Cerebellar nuclear complex (tissue), 1 donor: ENCODE measurements around the gene P2RY14.
"Not testable (repeated sequence)": the region's sequence is repeated elsewhere in the genome, so short reads cannot be mapped to it uniquely, and the experiment has no call there.

ENCODE experiments used
- DNase-seq, 2 experiments: peaks; one replicate each; lab custom pipeline; 2025; lab: John Stamatoyannopoulos, UW

P2RY14 gene

DNA sequence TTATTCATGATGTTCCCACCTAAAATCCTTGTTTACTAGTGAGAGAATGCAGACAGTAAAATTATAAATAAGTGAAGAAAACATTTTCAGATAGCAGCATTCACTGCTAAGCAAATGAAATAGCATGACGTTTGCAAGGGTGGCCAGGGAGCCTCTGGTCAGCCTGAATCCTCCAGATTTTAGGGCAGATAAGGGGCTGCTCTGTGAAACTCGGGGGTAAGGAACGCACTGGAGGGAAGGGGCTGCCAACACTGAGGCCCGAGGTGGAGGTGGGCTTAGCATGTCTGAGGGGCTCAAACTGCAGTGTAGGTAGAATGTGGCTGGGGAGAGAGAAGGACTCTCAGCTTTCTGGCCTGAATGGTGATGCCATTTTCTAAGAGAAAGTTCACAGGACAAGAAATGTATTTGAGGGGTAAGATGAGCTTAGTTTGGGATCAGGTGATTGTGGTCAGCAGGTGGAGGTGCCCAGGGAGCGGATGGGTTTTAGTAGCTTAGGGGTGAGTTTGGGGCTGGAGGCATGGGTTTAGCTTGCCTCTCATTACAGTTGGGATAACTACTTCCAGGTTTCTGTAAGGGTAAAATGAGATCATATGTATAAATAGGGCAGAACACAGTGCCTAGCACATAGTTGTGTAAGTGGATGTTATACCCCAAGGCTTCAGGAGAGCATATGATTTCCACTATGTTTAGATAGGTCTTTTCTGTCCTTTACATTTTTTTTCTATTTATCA lies 95.8 kb downstream of the P2RY14 start:
- no peak for DNase-seq

DNA sequence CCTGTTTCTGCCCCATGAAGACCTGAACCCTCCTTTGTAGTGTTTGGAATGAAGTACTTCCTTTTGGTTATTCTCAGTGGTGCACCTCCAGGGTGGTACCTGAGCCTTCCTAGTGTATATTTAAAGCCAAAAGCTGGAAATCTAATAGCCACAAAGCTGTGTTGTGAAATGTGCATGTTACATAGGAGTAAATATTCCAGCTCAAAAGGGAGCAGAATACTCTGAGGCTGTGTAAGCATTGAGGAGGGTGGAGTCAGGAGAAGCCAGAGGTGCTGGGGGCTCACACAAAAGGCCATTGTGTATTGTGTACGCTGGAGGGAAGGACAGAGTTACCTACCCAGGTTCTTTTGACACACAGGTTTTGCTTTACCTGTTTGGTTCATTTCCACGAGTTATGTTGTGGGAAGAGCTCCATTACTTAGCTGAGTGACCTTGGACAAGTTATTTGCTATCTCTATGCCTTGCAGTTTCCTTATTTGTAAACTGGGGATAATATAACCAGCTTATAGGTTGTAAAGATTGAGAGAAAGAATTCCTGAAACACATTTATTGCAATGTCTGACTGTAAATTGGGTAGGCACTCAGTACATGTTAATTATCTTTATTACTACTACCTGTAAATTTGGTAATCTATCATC lies 100.0 kb downstream of the P2RY14 start:
- no peak for DNase-seq

DNA sequence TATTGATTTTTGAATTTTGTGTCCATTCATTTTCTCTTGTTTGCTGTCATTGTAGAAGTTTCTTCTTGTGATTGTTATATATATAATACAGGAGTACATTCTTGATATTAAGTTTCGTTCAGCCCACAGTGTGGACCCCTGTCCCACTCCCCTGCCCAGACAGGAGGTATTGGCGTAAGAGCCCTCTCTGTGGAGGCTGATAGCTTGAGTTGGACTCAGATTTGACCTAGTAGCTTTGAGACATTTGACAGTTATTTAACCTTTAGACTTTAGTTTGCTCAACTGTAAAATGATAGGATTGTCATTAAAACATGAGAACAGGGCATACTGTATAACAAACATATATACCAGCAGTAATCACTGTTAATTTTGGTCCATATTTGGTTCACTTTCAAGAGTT lies 102.4 kb downstream of the P2RY14 start:
- DNase-seq: no peak

DNA sequence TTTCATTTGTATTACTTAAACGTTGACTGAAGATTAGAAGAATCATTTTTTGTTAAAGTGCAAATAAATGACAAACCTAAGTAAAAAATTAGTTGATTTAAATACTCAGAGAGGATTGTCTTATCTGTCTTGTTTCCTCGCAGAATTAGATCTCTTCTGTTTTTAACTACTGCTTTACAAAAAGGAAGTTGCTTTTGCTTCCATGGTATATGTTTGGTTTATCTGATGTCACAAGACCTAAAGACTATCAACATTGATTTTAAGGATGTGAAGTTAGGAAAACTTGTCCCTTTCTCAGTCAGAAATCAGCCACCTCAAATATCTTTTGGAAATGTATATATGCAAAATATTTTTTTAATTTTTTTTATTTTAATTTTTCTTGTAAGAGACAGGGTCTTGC lies 104.0 kb downstream of the P2RY14 start:
- no peak for DNase-seq

DNA sequence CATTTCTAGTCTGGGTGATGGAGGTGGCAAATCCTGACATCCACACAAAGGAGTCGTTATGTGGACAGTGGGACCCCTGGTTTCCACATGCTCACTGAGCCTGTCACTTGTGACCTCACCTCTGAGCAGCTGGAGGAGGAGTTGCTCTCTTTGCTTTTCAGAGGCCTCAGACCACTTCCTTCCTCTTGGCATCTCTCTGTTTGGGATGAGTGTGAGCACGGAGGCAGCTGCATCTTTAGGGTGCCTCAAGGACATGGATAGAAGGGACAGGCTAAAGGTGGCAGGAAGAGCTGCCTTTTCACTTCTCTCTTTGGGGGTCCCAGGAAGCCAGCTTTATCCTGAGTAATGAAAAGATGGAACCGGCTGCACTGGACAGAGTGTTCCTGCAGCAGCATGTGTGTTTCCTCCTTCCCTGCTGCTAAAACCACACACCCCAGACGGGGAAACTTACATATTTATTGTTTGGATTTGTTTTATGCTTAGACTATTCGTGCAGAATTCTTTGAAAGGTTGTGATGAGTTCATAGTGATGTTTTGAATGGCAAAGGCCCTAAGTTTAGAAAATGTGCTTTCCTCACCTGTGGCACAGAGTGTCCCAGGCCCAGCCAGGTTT lies 107.1 kb downstream of the P2RY14 start:
- no peak for DNase-seq

DNA sequence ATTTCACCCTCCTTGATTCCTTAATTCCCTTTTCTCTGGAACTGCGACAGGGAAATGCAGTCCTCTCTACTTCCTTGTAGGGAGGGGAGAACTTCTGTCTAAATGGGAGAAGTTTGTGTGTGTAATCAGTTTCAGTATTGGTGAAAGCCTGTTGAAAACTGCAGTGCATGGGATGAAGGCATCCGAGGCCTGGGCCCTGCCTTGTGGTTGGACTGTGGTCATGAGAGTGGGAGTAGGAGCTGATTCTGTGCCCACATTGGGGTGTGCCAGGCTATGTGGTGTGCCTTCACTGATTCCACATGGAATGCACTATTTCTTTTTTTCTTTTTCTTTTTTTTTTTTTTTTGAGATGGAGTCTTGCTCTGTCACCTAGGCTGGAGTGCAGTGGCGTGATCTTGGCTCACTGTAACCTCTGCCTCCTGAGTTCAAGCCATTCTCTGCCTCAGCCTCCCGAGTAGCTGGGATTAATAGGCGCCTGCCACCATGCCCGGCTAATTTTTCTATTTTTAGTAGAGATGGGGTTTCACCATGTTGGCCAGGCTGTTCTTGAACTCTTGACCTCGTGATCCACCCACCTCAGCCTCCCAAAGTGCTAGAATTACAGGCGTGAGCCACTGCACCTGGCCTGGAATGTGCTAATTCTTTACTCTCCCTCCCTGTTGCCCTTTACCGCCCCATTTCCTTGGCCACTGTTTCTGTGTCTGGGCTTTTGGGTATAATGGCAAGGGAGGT lies 108.2 kb downstream of the P2RY14 start:
- not testable (repeated sequence) for DNase-seq

DNA sequence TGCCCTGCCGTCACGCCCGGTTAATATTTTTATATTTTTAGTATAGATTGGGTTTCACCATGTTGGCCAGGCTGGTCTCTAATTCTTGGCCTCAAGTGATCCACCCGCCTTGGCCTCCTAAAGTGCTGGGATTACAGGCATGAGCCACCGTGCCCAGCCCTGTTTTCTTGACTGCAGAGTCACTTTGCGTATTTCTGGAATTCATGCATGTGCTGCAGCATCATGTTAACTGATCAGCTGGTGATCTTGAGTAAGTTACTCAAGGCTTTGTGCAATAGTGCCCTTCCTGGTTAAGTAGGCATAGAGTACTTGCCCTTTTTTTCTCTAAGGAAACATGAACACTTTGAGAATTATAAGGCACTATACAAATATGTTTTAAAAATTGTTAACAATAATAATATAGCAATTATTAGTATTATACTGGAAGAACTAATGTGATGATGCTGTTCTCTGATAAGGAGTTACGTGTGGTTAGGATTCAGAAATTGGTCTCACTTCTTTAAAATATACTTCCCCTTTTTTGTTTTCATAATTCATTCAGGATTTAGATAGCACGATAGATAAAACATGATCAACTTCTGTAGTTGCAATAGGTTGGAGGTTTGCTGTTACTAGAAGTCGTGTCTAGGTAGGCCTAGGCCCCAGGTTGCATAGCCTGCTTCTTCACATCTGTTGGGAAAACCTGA lies 108.9 kb downstream of the P2RY14 start:
- DNase-seq: no peak

DNA sequence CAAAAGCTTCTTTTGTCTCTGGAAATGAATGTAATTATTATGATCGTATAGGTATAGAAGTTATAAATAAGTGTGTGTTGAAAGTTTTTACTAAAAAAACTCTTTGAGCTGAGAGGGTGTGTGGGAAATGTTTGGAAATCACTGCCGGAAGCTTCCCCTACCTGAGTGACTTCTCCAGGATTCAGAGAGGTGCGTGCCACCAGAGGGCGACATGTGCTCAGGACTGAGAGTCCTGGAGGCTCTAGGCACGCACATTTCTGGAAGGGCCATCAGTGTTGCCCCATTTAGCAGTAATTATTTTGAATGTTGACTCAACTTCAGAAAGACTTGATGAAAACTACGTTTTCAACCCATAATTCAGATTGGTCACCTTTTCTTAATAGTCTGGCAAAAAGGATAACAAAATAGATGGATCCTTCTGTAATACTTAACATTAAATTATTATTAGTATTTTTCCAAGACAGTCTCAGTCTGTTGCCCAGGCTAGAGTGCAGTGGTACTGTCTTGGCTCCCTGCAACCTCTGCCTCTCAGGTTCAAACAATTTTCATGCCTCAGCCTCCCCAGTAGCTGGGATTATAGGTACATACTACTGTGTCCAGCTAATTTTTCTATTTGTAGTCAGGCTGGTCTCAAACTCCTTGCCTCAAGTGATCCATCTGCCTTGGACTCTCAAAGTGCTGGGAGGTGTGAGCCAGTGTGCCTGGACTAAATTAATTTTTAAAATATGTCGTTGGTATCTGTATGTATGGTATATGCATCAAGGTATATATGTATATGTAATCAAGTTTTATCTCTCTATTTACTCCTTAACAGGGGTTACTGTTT lies 109.9 kb downstream of the P2RY14 start:
- no peak for DNase-seq

DNA sequence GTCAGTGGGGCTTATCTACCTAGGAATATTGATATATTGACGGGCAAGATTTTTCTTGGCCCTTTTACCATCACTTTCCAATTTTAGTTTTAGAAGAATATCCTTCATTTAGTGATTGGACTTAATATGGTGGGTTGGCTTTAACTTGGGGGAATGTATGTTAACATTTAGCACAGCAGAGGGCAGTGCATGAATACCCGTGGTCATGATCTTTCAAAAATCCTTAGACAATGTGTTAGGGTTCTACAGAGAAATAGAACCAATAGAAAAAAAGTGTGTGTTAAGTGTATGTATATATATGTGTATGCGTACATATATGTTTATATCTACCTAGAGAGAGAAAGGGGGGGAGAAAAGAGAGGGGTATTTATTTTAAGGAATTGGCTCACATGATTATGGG lies 112.2 kb downstream of the P2RY14 start:
- DNase-seq: no peak

DNA sequence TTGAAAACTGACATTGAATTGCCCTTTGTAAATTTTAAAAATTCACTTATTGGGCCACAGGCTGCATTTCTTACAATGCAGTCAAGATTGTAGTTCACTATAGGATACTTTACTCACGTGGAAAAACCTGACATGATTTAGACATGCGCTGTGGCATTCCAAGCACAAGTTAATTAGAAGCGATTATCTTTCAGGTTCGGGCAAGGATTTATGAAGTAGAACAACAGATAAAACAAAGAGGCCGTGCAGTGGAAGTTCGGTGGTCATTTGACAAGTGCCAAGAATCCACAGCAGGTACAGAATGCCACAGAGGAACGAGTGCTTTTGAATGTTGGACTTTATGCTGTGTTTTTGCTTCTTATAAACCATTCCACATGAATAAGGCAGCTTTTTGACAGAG lies 113.1 kb downstream of the P2RY14 start:
- no peak for DNase-seq
